ENCODE data around the gene TET2.

- TF ChIP-seq CTCF (IDR thresholded peaks at IDR 0.05), result no peak
- TF ChIP-seq POLR2A (IDR thresholded peaks at IDR 0.05), result no peak
Observed at GRCh38 chr4:105274504-105274903, 127.8 kb downstream of the TET2 start.

All from right lobe of liver (tissue), 4 donors.